Gastrocnemius medialis (tissue), 4 donors: ENCODE measurements around the gene ZIC2.

Experiments
- CTCF ChIP-seq, 5 experiments: fragments of 450-650 bp in 3 of 5; fragments of 200-600 bp in 2 of 5; sonication (generic) in 2 of 5; IDR thresholded peaks in 4 of 5; conservative IDR thresholded peaks in 1 of 5; 1 replicate in 4 of 5; 2 replicates in 1 of 5; pipeline ENCODE4 v1.5.1; 2016 to 2019; ENCODE audit warnings: antibody characterized with exemption in 5 of 5, mild to moderate bottlenecking in 3 of 5, moderate library complexity in 3 of 5
- POLR2A ChIP-seq, 2 donors: fragments of 450-650 bp; IDR thresholded peaks; one replicate each; pipeline ENCODE4 v1.6.1; 2017; ENCODE audit warnings: antibody characterized with exemption in 2 of 2, mild to moderate bottlenecking in 2 of 2, moderate library complexity in 2 of 2

DNA sequence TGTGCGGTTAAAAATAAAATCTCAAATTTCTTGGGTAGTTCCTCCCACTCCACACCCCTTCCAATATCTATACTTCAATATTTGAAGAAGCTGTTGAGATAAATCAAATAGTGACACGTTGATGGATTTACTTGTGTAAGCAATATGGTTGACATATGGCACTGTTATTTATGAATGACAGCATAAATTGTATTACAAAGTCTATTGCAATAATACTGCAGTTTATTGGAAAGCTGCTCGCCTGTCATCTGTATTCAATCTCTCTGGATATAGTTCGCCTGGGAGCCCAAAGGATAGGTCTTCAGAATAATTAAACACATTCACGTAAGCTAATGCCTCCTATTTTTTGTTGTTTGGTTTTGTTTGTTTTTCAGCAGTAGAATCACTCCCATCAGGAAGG lies 5.0 kb upstream of the ZIC2 start:
- TF ChIP-seq CTCF (IDR thresholded peaks at IDR 0.05 in 4 of 5, conservative IDR thresholded peaks at IDR 0.05 in 1 of 5) (no peak), POLR2A (IDR thresholded peaks at IDR 0.05) (no peak)
